NCI-H82 (cell line): ENCODE data around the gene PIGN.

Experiments used
- DNase-seq: peaks from one replicate; lab custom pipeline; 2025; lab: John Stamatoyannopoulos, UW

Gene PIGN

GRCh38 chr18:62054929-62055498 lies 131.8 kb downstream of the PIGN start:
- DNase-seq = no peak

- DNase-seq = no peak
These were observed 138.6 kb downstream of the PIGN start for GRCh38 chr18:62048279-62048678.

GRCh38 chr18:62045316-62045715 lies 141.5 kb downstream of the PIGN start:
- no peak for DNase-seq

GRCh38 chr18:62044490-62045000 lies 142.3 kb downstream of the PIGN start:
- no peak for DNase-seq

GRCh38 chr18:62037989-62038778 lies 148.7 kb downstream of the PIGN start:
- DNase-seq = no peak

- no peak for DNase-seq
These were observed 149.7 kb downstream of the PIGN start for GRCh38 chr18:62037012-62037742.

GRCh38 chr18:62034286-62034685 lies 152.6 kb downstream of the PIGN start:
- DNase-seq = peak; percentile 8

- DNase-seq = peak; percentile 87
These were observed 153.1 kb downstream of the PIGN start for GRCh38 chr18:62033756-62034155.

GRCh38 chr18:62033207-62033606 lies 153.6 kb downstream of the PIGN start:
- no peak for DNase-seq

GRCh38 chr18:62030091-62030985 lies 156.5 kb downstream of the PIGN start:
- no peak for DNase-seq

GRCh38 chr18:62028715-62029114 lies 158.1 kb downstream of the PIGN start:
- no peak for DNase-seq

- no peak for DNase-seq
These were observed 158.8 kb downstream of the PIGN start for GRCh38 chr18:62027914-62028520.

- no peak for DNase-seq
These were observed 160.3 kb downstream of the PIGN start for GRCh38 chr18:62026586-62026985.

GRCh38 chr18:62024983-62025382 lies 161.9 kb downstream of the PIGN start:
- DNase-seq = no peak

- DNase-seq = no peak
These were observed 163.3 kb downstream of the PIGN start for GRCh38 chr18:62023536-62023935.

- DNase-seq = no peak
These were observed 168.2 kb downstream of the PIGN start for GRCh38 chr18:62018759-62019041.

GRCh38 chr18:62018034-62018758 lies 168.7 kb downstream of the PIGN start:
- no peak for DNase-seq

- no peak for DNase-seq
These were observed 169.2 kb downstream of the PIGN start for GRCh38 chr18:62017618-62018017.

GRCh38 chr18:62011416-62011815 lies 175.4 kb downstream of the PIGN start:
- no peak for DNase-seq

GRCh38 chr18:62009521-62009920 lies 177.3 kb downstream of the PIGN start:
- DNase-seq = no peak

- DNase-seq = no peak
These were observed 185.5 kb downstream of the PIGN start for GRCh38 chr18:62001396-62001795.
